ENCODE data around the gene TFDP1.

The TFDP1 gene, protein sequence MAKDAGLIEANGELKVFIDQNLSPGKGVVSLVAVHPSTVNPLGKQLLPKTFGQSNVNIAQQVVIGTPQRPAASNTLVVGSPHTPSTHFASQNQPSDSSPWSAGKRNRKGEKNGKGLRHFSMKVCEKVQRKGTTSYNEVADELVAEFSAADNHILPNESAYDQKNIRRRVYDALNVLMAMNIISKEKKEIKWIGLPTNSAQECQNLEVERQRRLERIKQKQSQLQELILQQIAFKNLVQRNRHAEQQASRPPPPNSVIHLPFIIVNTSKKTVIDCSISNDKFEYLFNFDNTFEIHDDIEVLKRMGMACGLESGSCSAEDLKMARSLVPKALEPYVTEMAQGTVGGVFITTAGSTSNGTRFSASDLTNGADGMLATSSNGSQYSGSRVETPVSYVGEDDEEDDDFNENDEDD

DNA sequence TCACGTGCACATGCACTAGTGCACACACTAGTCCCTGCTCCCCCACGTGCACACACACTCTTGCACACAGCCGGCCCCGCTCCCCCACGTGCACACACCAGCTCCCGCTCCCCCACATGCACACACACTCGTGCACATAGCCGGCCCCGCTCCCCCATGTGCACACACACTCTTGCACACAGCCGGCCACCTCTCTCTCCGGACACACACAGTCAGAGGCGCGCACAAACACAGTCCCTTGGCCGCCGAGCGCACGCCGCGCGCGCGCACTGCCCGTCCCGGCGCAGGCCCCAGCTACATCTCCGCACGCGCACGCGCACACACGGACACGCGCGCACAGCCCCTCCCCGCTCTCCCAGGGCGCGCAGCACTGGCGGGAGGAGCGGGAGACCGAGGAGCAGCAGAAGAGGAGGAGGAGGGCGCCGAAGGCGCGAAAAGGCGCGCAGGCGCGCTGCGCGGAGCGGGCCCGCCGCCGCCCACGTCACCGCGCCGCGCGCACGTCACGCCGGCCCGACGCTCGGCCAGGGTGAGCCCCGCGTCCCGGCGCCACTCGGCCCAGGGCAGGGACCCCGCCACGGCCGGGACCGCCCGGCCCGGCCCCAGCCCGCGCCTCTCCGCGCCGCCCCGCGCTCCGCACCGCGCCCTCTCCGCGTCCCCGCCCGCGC, at the start of gene TFDP1:
Gene TFDP1, plus strand, starts transcription at position 549 of the 665 bp plus-strand sequence. CDS start 1,085 bp downstream, outside the sequence.
- peak; percentile 97 for DNase-seq

DNA sequence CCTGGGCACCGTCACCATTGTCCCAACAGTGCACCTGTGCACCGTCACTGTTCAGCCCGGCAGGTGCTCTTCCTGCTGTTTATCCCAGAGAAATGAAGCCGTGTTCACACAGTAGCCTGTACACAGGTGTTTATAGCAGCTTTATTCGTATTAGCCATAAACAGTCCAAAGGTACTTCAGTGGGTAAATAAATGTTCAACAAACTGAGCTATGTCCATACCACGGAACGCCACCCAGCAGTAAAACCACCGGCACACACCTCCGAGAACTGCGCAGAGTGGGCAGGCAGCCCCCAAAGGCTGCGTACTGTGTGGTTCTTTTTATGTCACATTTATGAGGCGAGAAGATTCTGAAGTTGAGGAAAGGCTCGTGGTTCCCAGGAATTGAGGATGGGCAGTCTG, 49.2 kb upstream of the TFDP1 start:
- no peak for DNase-seq

DNA sequence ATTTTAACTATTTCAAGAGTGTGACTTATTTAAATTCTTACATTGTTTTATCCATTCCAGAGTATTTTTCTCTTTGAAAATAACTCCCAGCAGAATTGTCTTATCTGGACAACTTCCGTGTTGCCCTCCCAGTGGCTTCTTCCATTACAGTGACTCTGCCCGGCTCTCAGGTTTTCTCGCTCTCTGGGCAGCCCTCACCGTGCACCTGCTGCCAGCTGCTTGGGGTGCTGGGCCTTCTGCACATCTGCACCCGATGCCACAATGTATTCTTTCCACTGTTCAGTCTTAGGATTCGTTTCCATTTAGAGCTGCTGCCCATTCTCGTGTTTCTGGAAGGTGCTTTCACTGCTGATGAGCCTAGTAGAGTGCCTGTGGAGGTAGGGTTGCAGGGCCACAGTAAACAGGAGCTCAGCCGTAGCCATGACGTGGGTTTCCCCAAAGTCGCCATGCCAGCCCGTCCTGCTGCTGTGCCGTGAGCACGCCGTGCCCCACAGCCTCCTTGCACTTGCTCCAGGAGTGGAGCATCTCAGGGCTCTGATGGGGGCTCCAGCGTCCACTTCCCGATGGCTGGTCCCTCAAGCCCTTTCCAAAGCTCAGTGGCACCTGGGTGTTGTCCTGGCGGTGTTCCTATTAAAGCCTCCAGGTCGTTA, 48.0 kb upstream of the TFDP1 start:
- DNase-seq = no peak

DNA sequence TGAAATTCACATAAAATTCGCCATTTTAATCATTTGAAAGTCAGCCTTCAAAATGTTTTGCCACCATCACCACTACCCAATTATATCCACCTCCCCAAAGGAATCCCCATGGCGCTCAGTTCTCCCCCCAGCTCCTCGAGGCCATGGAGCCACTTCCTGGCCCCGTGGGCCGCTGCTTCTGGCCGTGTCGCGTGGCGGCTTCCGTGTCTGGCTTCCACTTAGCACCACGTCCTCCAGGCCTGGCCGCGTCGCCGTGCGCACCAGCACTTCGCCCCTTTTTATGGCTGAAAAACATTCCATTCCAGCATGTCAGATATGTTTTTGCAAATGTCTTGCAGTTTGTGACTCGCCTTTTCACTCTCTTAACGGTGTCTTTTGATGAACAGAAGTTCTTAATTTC, 47.3 kb upstream of the TFDP1 start:
- DNase-seq = no peak

DNA sequence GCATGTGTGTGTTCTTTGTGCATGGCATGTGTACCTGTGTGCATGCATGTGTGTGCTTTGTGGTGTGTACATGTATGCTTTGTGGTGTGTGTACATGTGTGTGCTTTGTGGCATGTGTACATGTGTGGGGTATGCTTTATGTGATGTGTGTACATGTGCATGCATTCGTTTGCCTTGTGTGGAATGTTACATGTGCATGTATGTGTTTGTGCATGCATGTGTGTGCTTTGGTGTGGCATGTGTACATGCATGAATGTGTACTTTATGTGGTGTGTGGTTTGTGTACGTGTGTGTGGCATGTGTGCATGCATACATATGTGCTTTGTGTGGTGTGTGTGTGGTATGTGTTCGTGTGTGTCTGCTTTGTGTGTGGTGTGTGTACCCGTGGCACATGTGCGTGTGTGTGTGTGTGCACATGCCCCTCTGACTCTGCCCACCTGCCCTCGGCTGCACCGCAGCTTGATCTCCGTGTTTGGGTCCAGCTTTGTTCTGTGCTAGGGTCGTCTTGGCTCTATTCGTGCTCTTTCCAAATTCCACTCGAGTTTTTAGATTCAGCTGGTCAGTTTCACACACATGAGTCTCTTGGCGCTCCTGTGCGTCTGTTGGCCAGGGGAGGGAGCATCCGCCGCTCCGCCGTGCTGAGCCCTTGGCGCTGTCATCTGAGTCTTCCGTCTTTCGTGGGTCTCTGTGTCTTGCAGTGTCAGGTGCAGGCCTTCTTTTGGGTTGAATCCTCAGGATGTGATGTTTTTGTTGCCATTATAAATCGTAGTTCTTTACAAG, 46.5 kb upstream of the TFDP1 start:
- no peak for DNase-seq

DNA sequence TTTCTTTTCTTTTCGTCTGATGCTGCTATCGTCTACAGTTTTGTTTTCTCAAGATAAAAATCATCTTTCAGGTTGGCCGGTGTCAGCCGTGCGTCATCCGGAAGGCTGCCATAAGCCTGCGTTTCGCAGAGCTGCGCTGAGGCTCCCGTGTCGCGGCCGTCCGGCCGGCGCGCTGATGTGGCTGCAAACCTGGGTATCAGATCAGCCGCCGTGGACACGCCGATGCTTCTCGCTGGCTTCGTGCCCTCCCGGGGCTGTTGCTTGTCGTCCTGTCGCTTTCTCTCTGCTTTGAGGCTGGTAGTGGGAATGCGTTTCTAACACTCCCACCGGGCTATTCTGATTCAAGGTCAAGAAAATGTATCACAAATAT, 45.9 kb upstream of the TFDP1 start:
- no peak for DNase-seq

DNA sequence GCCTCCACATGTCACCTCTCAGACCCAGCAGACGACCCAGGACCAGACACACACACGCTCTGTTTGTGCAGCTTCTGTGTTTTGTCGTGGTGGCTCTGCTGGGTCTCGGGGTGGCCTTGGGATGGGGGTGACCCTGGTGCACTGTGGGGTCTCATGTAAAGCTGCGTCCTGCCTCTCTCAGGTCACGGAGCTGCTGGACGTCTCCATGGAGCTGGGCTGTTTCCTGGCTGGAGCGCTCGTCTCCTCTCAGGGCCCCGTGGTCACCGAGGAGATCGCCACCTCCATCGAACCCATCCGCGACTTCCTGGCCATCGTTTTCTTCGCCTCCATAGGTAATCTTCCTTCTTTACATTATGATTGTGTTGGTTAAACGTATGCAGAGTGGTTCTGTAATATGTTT, 45.4 kb upstream of the TFDP1 start:
- no peak for DNase-seq

DNA sequence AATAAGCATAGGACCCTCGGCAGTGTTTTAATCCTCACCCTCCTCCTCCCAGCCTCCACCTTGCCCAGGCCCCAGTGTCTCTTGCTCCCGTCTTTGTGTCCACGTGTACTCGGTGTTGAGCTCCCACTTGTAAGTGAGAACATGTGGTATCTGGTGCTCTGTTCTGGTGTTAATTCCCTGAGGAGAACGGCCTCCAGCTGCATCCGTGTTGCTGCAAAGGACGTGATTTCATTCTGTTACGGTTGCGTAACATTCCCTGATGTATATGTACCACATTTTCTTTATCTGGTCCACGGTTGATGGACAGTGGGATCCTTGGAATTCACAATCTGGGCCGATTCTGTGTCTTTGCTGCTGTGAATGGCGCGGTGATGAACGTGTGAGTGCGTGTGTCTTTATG, 44.7 kb upstream of the TFDP1 start:
- no peak for DNase-seq

DNA sequence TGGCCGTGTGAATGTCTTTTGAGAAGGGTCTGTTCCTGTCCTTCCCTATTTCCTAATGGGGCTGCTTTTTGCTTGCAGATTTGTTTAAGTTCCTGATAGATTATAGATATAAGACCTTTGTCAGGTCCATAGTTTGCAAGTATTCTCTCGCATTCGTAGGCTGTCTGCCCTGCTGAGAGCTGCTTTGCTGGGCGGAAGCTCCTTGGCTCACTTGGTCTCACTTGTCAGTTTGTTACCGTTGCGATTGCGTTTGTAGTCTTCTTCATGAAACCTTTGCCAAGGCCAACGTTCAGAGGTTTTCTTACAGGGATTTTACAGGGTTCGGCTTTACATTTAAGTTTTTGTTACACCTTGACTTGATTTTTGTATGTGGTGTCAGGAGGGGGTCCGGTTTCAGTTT, 44.0 kb upstream of the TFDP1 start:
- no peak for DNase-seq

DNA sequence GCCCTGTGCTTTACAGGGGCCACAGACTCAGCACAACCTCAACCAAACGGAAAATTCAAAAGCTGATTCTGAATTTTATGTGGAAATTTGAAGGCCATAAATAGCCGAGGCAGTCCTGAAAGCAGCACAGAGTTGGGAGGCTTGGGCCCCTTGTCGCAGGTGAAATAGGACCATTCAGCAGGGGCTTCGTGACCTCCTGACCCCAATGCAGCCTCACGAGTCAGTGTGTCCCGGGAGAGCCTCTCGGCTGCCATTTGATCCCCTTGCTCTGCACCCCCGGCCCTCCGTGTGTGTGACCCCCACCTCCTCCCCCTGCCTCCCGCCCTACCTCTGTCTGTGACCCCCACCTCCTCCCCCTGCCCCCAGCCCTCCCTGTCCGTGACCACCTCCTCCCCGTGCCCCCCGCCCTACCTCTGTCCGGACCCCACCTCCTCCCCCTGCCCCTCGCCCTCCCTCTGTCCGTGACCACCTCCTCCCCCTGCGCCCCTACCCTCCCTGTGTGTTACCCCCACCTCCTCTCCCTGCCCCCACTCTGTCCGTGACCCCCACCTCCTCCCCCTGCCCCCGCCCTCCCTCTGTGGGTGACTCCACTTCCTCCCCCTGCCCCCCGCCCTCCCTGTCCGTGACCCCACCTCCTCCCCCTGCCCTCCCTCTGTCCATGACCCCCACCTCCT, 41.7 kb upstream of the TFDP1 start:
- no peak for DNase-seq

DNA sequence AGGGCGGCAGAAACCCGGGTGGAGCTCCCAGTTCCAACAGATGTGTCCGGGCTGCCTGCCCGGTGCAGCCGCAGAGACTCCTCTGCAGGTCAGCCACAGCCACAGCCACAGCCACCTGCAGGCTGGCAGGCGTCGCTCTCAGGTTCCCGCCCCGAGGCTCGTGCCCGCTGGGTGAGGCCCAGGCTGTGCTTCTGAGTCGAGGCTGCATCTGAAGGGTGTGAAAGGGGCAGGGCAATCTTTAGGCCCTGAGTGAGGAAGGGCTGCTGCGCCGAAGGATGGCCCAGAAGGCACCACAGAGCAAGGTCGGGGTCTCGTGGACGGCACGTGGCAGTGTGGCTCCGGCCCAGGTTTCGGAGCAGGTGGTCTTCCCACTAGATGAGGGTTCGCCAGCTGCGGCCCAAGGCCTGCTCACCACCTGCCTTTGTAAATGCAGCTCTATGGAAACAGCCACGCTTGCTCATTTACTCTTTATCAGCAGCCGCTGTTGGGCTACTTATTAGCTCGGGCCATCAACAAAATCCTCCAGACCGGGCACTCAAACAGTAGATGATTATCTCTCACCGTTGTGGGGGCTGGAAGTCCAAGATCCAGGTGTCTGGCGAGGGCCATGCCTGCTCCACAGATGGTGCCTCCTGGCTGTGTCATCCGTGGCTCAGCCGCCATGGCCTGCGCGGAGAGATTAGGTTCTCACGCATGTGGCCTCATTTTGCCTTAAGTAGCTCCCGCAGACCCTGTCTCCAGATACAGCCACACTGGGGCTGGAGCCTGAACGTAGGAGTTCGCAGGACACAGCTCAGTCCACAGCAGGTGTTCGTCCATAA, 40.3 kb upstream of the TFDP1 start:
- DNase-seq = no peak

DNA sequence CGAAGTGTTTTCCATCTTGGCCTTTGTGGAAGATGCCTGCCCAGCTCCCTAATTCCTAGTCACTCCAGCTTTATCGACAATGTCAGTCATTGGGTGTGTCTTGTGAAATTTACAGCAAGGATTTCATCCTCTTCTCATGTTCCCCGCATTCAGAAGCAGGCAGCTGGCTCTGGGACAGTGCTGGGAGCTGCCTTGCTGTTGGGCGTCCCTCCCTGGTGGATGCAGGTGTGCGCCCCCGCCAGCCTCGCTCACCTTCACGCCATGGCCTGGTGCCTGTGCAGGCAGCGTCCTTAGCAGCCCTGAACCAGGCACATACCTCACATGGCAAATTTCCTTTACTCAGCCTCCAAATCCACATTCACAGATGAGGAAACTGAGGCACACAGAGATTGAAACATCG, 39.7 kb upstream of the TFDP1 start:
- no peak for DNase-seq

DNA sequence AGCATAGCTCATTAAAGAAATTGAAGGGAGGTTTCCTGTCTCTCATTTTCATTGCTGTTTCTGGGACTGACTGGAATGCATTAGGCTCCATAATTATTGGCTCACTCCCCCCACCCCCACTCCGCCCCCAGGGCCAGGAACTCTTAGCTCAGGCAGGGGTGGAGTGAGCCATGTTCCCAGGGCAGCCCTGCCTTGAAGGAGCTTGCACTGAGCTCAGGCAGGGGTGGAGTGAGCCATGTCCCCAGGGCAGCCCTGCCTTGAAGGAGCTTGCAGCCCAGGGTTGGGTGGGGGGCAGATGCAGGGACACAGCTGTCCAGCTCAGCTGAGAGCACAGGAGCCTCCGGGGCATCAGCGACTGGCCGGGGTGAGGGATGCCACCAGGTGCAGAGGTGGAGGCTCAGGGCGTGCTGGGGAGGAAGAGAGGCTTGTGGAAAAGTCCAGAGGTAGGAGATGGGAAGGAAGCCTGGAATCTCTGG, 39.1 kb upstream of the TFDP1 start:
- no peak for DNase-seq

DNA sequence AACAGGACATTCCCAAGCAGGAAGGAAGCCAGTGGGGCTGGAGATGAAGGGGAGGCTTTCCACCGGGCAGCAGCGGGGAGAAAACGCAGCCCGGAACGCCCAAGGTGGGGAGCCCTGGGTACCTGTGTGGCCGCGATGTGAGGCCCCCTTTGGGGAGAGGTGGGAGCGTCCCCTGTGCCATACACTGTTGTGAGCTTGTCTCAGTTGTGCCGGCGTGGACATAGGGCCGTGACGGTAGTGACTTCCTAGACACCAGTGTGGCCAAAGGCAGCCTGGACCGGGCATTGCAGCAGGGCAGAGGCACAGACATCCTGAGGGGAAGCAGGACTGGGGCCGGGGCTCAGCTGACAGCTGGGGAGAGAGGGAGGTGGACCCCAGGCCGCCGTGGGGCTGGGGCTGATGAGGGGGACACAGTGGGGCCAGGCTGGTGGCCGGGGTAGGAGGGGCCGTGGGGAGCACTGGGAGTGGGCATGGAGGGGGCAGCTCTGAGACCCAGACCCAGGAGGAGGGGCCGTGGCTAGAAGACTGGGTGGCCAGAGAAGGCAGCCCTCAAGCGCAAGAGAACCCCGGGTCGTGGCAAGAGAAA, 38.5 kb upstream of the TFDP1 start:
- DNase-seq = no peak

DNA sequence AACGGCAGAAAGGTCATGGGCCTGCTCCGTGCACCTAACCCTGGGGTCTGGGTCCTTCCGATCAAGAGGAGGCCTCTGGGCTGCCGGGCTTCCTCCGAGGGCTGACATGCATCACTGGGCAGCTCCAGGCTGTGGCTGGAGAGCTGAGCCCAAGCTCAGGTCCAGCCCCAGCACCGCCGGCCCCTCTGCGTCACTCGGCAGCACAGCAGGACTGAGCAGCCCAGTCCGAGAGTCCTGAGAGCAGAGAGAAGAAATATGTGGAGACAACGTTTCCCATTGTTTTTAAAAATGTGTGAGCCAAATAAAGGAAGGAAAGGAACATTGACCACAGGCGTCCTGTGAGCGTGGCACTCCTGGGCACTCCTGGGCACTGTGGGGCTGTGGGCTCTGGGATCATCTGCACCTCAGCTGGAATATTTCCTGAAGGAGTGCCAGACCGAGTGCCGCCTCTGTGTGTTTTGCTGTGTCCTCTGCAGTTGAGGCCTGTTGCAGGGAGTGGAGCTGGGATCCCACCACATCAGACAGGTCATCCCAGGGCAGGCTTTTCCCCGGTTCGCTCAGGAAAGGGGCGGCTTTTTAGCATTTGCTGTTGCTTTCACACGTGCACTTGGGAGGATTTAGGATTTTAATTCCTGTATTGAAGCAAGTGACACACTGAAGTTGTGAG, 37.8 kb upstream of the TFDP1 start:
- DNase-seq = no peak

DNA sequence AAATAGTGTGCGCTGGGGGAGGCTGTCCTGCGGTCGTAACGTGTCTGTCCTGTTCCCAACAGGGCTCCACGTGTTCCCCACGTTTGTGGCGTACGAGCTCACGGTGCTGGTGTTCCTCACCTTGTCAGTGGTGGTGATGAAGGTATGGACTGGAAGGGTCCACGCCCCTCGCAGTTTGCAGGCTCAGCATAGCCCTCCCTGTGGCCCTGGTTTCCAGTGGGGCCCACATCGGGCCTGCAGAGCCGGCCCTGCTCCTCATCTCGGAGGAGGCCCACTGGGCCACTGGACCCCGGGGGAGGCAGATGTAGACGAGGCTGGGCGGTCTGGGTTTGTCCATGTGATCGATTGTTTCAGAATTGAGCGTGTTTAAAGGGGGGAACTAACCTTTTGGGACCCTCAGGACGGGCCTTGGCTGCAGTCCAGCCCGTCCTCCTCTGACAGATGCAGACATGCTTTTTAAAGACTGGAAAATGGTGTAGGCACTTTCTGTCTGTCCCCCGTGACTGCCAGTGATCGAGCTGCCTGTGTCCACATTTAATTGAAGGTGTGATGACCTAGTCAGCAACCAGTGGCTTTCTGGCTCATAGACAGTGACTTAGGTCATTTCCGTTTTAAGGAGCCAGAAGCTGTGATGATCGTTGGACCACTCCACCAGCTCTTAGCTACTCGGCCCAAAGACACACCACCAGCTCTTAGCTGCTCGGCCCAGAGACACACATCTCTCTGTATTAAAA, 37.1 kb upstream of the TFDP1 start:
- no peak for DNase-seq

DNA sequence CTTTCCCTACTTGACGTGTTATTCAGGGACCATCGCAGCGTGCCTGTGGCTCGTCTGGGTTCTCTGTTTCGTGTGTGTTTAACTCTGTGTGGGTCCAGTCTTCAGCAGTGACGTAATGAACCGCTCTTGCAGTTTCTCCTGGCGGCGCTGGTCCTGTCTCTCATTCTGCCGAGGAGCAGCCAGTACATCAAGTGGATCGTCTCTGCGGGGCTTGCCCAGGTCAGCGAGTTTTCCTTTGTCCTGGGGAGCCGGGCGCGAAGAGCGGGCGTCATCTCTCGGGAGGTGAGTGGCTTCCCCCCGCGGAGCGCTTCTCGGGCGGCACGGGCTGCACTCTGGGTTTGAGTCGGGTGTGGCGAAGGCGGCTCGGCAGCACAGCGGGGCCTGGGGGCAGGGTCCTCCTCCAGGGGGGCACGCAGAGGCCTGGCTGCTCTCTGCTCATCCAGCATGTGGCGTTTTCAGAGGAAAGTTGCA, 36.3 kb upstream of the TFDP1 start:
- no peak for DNase-seq

DNA sequence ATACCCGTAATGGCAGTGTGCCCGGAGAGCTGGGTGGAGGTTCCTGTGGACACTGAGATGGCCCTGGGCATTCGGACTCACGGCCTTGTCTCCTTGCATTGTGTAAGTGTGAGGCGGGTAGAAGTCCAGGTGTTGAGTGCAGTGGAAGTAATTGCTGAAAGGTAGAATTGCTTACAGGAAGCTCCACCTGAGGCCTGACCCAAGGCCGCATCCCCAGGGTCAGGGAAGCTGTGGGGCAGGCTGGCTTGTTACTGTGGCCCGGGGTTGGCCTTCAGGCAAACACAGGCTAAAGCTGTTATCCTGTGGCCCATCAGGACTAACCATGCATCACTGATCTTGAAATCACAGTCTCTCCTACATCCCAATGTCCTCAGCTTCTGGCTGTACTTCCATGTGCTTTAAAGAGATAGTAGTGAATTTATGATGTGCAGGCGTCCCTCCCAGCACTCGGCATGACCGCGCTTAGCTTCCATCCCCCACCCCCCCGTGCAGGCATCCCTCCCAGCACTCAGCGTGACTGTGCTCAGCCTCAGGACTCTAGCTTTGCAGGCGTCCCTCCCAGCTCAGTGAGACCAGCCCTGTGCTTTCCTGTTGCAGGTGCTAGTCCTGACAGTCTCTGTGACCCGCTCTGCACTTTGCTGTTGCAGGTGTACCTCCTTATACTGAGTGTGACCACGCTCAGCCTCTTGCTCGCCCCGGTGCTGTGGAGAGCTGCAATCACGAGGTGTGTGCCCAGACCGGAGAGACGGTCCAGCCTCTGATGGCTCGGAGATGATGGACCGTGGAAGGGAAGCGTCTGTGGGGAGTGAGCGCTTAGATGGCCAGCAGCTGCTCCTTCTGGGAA, 35.6 kb upstream of the TFDP1 start:
- no peak for DNase-seq

DNA sequence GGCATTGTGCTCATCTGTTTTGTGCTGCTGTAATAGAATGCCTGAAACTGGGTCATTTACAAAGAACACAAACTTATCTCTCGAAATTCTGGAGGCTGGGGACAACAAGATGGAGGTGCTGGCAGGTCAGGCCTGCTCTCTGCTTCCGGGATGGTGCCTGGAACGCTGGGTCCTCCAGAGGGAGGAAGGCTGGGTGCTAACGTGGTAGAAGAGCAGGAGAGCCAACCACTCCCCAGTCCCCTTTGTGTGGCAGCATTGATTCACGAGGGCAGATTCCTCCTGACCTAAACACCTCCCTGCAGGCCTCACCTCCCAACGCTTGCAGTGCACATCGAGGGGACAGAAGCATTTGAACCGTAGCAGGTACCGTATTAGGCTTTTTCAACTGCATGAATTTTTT, 34.1 kb upstream of the TFDP1 start:
- DNase-seq = no peak

All from hematopoietic multipotent progenitor cell treated with erythropoietin and hydrocortisone succinate and interleukin-3 and kit ligand, for 4 days (in vitro differentiated cells).